GM23338 (cell line): ENCODE measurements around the gene EMC6. TPM values are rescaled to one million over a fixed set of nuclear protein-coding genes. Genes with fewer than 3 reads are reported as not detected.

Experiments
- ATAC-seq: fragments of 200-7000 bp; cut with Tn5 transposase; 3 replicates; pipeline ENCODE4 v1.9.1; 2020
- DNase-seq: peaks from one replicate; pipeline ENCODE4 v3.0.0-alpha.2; 2015; ENCODE audit warnings: low spot score
- H2AFZ ChIP-seq: fragments of 200-600 bp; sonication (generic); 2 replicates; pipeline ENCODE4 v1.8.0; 2016; ENCODE audit warnings: antibody characterized with exemption, mild to moderate bottlenecking, moderate library complexity
- H3F3A ChIP-seq: fragments of 200-600 bp; sonication (generic); replicated peaks from 2 replicates; pipeline ENCODE4 v1.8.0; 2017; ENCODE audit warnings: antibody characterized with exemption, mixed run types, low read depth
- H3K27ac ChIP-seq: fragments of 200-600 bp; sonication (generic); 2 replicates; pipeline ENCODE4 v1.6.1; 2016; ENCODE audit warnings: low read depth
- H3K27me3 ChIP-seq: fragments of 200-600 bp; sonication (generic); 2 replicates; pipeline ENCODE4 v1.8.0; 2016; ENCODE audit warnings: mild to moderate bottlenecking, mixed run types, moderate library complexity; ENCODE audit not compliant: insufficient read depth
- H3K36me3 ChIP-seq: fragments of 200-600 bp; sonication (generic); 2 replicates; pipeline ENCODE4 v1.8.0; 2016; ENCODE audit warnings: mild to moderate bottlenecking; ENCODE audit not compliant: insufficient read depth
- H3K4me1 ChIP-seq: fragments of 200-600 bp; sonication (generic); 2 replicates; pipeline ENCODE4 v1.8.0; 2016; ENCODE audit warnings: mild to moderate bottlenecking, moderate library complexity; ENCODE audit not compliant: insufficient read depth
- H3K4me2 ChIP-seq: fragments of 200-600 bp; sonication (generic); 2 replicates; pipeline ENCODE4 v1.7.1; 2017; ENCODE audit warnings: mixed run types
- H3K4me3 ChIP-seq: fragments of 200-600 bp; sonication (generic); 2 replicates; pipeline ENCODE4 v1.6.1; 2016; ENCODE audit warnings: mixed run types
- H3K79me2 ChIP-seq: fragments of 200-600 bp; sonication (generic); replicated peaks from 2 replicates; pipeline ENCODE4 v1.8.0; 2017; ENCODE audit warnings: mild to moderate bottlenecking; ENCODE audit not compliant: insufficient read depth
- H3K9me2 ChIP-seq: fragments of 200-600 bp; sonication (generic); 2 replicates; pipeline ENCODE4 v1.8.0; 2017; ENCODE audit not compliant: insufficient read depth
- H4K20me1 ChIP-seq: fragments of 200-600 bp; sonication (generic); replicated peaks from 2 replicates; pipeline ENCODE4 v1.8.0; 2017; ENCODE audit warnings: mild to moderate bottlenecking; ENCODE audit not compliant: insufficient read depth
- H3K27ac Mint-ChIP-seq: 2 replicates; pipeline ENCODE4 v1.8.0; 2020; ENCODE audit warnings: inconsistent platforms, mild to moderate bottlenecking, moderate library complexity, mixed read lengths
- H3K27me3 Mint-ChIP-seq: 3 replicates; pipeline ENCODE4 v1.8.0; 2022; ENCODE audit warnings: low read depth, mild to moderate bottlenecking, moderate library complexity, mixed read lengths, inconsistent platforms; ENCODE audit not compliant: insufficient read depth, poor library complexity
- H3K36me3 Mint-ChIP-seq: 3 replicates; pipeline ENCODE4 v1.8.0; 2021; ENCODE audit warnings: low read depth, mild to moderate bottlenecking, inconsistent platforms, moderate library complexity, mixed read lengths
- H3K4me1 Mint-ChIP-seq: 3 replicates; pipeline ENCODE4 v1.8.0; 2020; ENCODE audit warnings: mild to moderate bottlenecking, inconsistent platforms, mixed read lengths
- H3K4me3 Mint-ChIP-seq: 3 replicates; pipeline ENCODE4 v1.8.0; 2021; ENCODE audit warnings: moderate library complexity, mild to moderate bottlenecking, inconsistent platforms, mixed read lengths
- H3K9me3 Mint-ChIP-seq: 3 replicates; pipeline ENCODE4 v1.8.0; 2020; ENCODE audit warnings: moderate library complexity, mild to moderate bottlenecking, inconsistent platforms, mixed read lengths
- ETS1 ChIP-seq: IDR thresholded peaks from 2 replicates; pipeline ENCODE4 v1.6.1; 2016; ENCODE audit warnings: antibody characterized with exemption
- EZH2 ChIP-seq: fragments of 200-600 bp; sonication (generic); IDR thresholded peaks from one replicate; pipeline ENCODE4 v1.8.0; 2017; ENCODE audit warnings: antibody characterized with exemption, mild to moderate bottlenecking, low read depth; ENCODE audit not compliant: unreplicated experiment
- JUNB ChIP-seq: IDR thresholded peaks from one replicate; pipeline ENCODE4 v1.6.1; 2016; ENCODE audit warnings: antibody characterized with exemption; ENCODE audit not compliant: unreplicated experiment
- POLR2AphosphoS5 ChIP-seq: IDR thresholded peaks from 2 replicates; pipeline ENCODE4 v1.6.1; 2016; ENCODE audit warnings: antibody characterized with exemption, low read depth
- STAT1 ChIP-seq: IDR thresholded peaks from one replicate; pipeline ENCODE4 v1.6.1; 2016; ENCODE audit warnings: antibody characterized with exemption; ENCODE audit not compliant: unreplicated experiment
- ZNF114 ChIP-seq: fragments of 250-450 bp; sonication (Bioruptor Pico); IDR thresholded peaks from 2 replicates; pipeline ENCODE4 v1.5.0; 2020; ENCODE audit warnings: mild to moderate bottlenecking, moderate library complexity
- ZNF331 ChIP-seq: fragments of 250-450 bp; sonication (Bioruptor Pico); IDR thresholded peaks from 2 replicates; pipeline ENCODE4 v1.5.0; 2020; ENCODE audit warnings: low read depth, mild to moderate bottlenecking, moderate library complexity
- ZNF462 ChIP-seq: fragments of 250-450 bp; sonication (Bioruptor Pico); IDR thresholded peaks from 2 replicates; pipeline ENCODE4 v1.5.0; 2020; ENCODE audit warnings: mild to moderate bottlenecking, moderate library complexity
- polyA plus RNA-seq: library from polyadenylated mRNA; unstranded; fragments of >200 nt; fragmentation: Nextera tagmentation; extraction: Ambion mirVana; gene quantifications from 2 replicates; pipeline ENCODE4 v1.2.1, GENCODE V29; 2016
- total RNA-seq: library from RNA; depleted of rRNA; stranded (reverse); fragments of >200 nt; shearing (Covaris generic); gene quantifications from 2 replicates; pipeline ENCODE4 v1.2.3, GENCODE V29; 2014
- TF ChIP-seq, protein P1 (sequence below): IDR thresholded peaks from one replicate; pipeline ENCODE4 v1.6.1; 2018; ENCODE audit warnings: antibody characterized with exemption; ENCODE audit not compliant: unreplicated experiment

EMC6 gene
- total and polyA plus RNA-seq, 2 experiments from 2014 or later, result 48.0 to 230 TPM

DNA sequence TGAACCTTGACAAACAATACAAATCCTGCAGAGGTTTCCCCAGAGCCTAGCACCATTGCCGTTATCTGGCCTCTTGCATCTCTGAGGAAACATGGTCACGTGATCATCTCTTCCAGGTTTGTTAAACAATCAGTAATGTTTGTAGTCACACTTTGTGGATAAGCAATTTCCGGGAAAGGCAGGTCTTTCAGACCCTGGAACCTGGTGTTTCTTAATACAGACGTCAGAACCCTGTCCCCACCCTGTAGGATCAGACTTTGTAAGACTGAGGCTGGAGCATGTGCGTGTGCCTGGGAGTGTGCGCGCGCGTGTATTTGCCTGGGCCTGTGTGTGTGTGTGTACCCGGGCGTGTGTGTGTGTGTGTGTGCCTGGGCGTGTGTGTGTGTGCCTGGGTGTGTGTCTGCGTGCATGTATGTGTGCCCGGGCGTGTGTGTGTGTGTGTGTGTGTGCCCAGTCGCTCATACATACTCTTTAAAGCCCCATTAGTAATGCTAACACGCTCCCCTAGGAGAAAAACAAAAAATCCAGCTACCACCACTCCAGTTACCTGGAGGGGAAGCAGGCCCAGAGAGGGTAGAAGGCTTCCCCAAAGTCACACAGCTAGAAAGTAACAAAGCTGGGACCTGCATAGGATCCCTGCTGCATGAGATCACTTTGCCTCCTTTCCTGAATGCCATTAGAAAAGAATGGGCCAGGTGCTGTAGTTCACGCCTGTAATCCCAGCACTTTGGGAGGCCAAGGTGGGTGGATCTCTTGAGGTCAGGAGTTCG, 26.7 kb upstream of the EMC6 start (continued):
- TF ChIP-seq, protein P1, sequence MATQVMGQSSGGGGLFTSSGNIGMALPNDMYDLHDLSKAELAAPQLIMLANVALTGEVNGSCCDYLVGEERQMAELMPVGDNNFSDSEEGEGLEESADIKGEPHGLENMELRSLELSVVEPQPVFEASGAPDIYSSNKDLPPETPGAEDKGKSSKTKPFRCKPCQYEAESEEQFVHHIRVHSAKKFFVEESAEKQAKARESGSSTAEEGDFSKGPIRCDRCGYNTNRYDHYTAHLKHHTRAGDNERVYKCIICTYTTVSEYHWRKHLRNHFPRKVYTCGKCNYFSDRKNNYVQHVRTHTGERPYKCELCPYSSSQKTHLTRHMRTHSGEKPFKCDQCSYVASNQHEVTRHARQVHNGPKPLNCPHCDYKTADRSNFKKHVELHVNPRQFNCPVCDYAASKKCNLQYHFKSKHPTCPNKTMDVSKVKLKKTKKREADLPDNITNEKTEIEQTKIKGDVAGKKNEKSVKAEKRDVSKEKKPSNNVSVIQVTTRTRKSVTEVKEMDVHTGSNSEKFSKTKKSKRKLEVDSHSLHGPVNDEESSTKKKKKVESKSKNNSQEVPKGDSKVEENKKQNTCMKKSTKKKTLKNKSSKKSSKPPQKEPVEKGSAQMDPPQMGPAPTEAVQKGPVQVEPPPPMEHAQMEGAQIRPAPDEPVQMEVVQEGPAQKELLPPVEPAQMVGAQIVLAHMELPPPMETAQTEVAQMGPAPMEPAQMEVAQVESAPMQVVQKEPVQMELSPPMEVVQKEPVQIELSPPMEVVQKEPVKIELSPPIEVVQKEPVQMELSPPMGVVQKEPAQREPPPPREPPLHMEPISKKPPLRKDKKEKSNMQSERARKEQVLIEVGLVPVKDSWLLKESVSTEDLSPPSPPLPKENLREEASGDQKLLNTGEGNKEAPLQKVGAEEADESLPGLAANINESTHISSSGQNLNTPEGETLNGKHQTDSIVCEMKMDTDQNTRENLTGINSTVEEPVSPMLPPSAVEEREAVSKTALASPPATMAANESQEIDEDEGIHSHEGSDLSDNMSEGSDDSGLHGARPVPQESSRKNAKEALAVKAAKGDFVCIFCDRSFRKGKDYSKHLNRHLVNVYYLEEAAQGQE, result no peak
- TF ChIP-seq POLR2AphosphoS5 (no peak), STAT1 (no peak)

DNA sequence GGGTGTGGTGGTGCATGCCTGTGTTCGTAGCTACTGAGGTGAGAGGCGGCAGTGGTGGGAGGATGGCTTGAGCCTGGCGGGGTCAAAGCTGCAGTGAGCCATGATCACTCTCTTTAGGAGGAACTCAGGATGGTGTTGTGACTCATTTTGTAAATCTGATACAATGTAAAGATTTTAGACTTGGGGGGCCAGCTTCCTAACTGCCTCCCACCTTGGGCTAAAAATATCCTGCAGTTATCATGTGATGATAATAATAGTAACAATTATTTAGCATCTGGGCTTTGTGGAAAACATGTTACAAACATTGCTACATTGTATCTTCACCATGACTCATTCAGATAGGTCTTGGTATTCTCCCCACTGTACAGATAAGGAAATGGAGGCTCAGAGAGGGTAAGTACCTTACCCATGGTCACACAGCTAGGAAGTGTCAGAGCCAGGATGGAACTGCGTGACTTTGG, 24.7 kb upstream of the EMC6 start:
- H3K27ac Mint-ChIP-seq, result no peak overlapping the region
- Histone ChIP-seq H4K20me1 (no peaks in the 10 kb centered on the region), H3K27me3 (no peaks in the 10 kb centered on the region), H2AFZ (no peak overlapping the region), H3K36me3 (no peaks in the 10 kb centered on the region), H3K4me3 (no peak overlapping the region), H3F3A (no peaks in the 10 kb centered on the region), H3K4me2 (no peak overlapping the region), H3K9me2 (no peaks in the 10 kb centered on the region), H3K4me1 (peaks cover 7% of the 10 kb centered on the region; the same call in 1 of the 2 replicates), H3K79me2 (no peaks in the 10 kb centered on the region), H3K27ac (no peak overlapping the region)
- H3K4me1 Mint-ChIP-seq, result peaks cover 8% of the 10 kb centered on the region
- H3K36me3 Mint-ChIP-seq, result peaks cover 11% of the 10 kb centered on the region; the same call in 2 of the 3 replicates
- H3K4me3 Mint-ChIP-seq, result no peak overlapping the region
- DNase-seq (no peak), ATAC-seq (no peak)
- peaks cover 2% of the 10 kb centered on the region for H3K27me3 Mint-ChIP-seq
- no peaks in the 10 kb centered on the region for H3K9me3 Mint-ChIP-seq
- TF ChIP-seq, protein P1, result no peak
- no peak for TF ChIP-seq STAT1
- TF ChIP-seq EZH2, result no peak
- TF ChIP-seq ZNF114 (CRISPR knock-in tag), result no peak
- no peak for TF ChIP-seq JUNB
- TF ChIP-seq ZNF331 (CRISPR knock-in tag), result no peak
- TF ChIP-seq ETS1, result no peak
- TF ChIP-seq ZNF462 (CRISPR knock-in tag), result no peak
